Liver (tissue), 10 donors: ENCODE results near the gene TBRG4. TPM values are rescaled to one million over a fixed set of nuclear protein-coding genes. Genes with fewer than 3 reads are reported as not detected.
A peak's percentile ranks its signal among the peaks of the same experiment; 100 is the strongest.

ENCODE experiments used
- DNase-seq: peaks from one replicate; pipeline ENCODE4 v3.0.0-alpha.2; 2017; ENCODE audit warnings: low spot score
- H3K27ac ChIP-seq, 2 donors: one replicate each; pipeline ENCODE4 v1.7.0; 2013; ENCODE audit warnings: inconsistent platforms in 2 of 2, low read length in 2 of 2, control low read depth in 1 of 2, low read depth in 1 of 2, mild to moderate bottlenecking in 1 of 2
- H3K27me3 ChIP-seq, 4 donors: one replicate each; pipeline versions ENCODE4 v1.6.1 to v1.7.0; 2013; ENCODE audit warnings: low read length in 3 of 4, inconsistent platforms in 1 of 4, mild to moderate bottlenecking in 1 of 4, moderate library complexity in 1 of 4; ENCODE audit not compliant: control insufficient read depth in 4 of 4, insufficient read depth in 4 of 4
- H3K36me3 ChIP-seq, 4 donors: one replicate each; pipeline versions ENCODE4 v1.6.1 to v1.7.0; 2013; ENCODE audit warnings: low read length in 3 of 4, mild to moderate bottlenecking in 3 of 4, low read depth in 1 of 4, moderate library complexity in 1 of 4; ENCODE audit not compliant: control insufficient read depth in 4 of 4, insufficient read depth in 3 of 4
- H3K4me1 ChIP-seq, 4 donors: one replicate each; pipeline versions ENCODE4 v1.6.1 to v1.7.0; 2013; ENCODE audit warnings: low read length in 3 of 4, mild to moderate bottlenecking in 3 of 4, moderate library complexity in 1 of 4; ENCODE audit not compliant: control insufficient read depth in 4 of 4, insufficient read depth in 4 of 4
- H3K4me3 ChIP-seq, 3 donors: one replicate each; pipeline versions ENCODE4 v1.6.1 to v1.7.0; 2013; ENCODE audit warnings: low read length in 3 of 3, control low read depth in 1 of 3, low read depth in 1 of 3, mild to moderate bottlenecking in 1 of 3
- H3K9ac ChIP-seq, 2 donors: one replicate each; pipeline ENCODE4 v1.7.0; 2013; ENCODE audit warnings: low read length in 2 of 2, mild to moderate bottlenecking in 2 of 2, moderate library complexity in 2 of 2, control low read depth in 1 of 2, low read depth in 1 of 2
- H3K9me3 ChIP-seq, 4 donors: one replicate each; pipeline versions ENCODE4 v1.6.1 to v1.7.0; 2013; ENCODE audit warnings: low read length in 3 of 4; ENCODE audit not compliant: control insufficient read depth in 4 of 4
- CTCF ChIP-seq: fragments of 150-350 bp; IDR thresholded peaks from 2 replicates; pipeline ENCODE4 v1.5.1; 2017; ENCODE audit warnings: improper control_type of control experiment, low read depth, low read length; ENCODE audit not compliant: missing input control
- EGR1 ChIP-seq, 2 donors: IDR thresholded peaks; 2 replicates each; pipeline ENCODE4 v1.6.1; 2016 to 2018; ENCODE audit warnings: antibody characterized with exemption in 2 of 2, low read depth in 2 of 2
- FOXA1 ChIP-seq: IDR thresholded peaks from 2 replicates; pipeline ENCODE4 v1.6.1; 2016; ENCODE audit warnings: antibody characterized with exemption
- FOXA2 ChIP-seq: IDR thresholded peaks from 2 replicates; pipeline ENCODE4 v1.6.1; 2016; ENCODE audit warnings: antibody characterized with exemption
- GABPA ChIP-seq, 2 donors: IDR thresholded peaks in 1 of 2; conservative IDR thresholded peaks in 1 of 2; 2 replicates each; pipeline ENCODE4 v1.6.1; 2016; ENCODE audit warnings: antibody characterized with exemption in 2 of 2, mild to moderate bottlenecking in 1 of 2, moderate library complexity in 1 of 2
- HNF4A ChIP-seq, 2 donors: conservative IDR thresholded peaks; 2 replicates each; pipeline ENCODE4 v1.6.1; 2016; ENCODE audit warnings: antibody characterized with exemption in 2 of 2, mild to moderate bottlenecking in 2 of 2
- JUND ChIP-seq, 2 donors: IDR thresholded peaks; 2 replicates each; pipeline ENCODE4 v1.6.1; 2016; ENCODE audit warnings: antibody characterized with exemption in 2 of 2
- MAX ChIP-seq: IDR thresholded peaks from 2 replicates; pipeline ENCODE4 v1.6.1; 2016; ENCODE audit warnings: antibody characterized with exemption
- RAD21 ChIP-seq, 2 donors: IDR thresholded peaks; 2 replicates each; pipeline ENCODE4 v1.6.1; 2016; ENCODE audit warnings: antibody characterized with exemption in 2 of 2, mild to moderate bottlenecking in 2 of 2
- REST ChIP-seq: IDR thresholded peaks from 2 replicates; pipeline ENCODE4 v1.6.1; 2016; ENCODE audit warnings: antibody characterized with exemption, mild to moderate bottlenecking
- RXRA ChIP-seq, 2 donors: IDR thresholded peaks; 2 replicates each; pipeline ENCODE4 v1.6.1; 2017 to 2018; ENCODE audit warnings: antibody characterized with exemption in 2 of 2, mild to moderate bottlenecking in 1 of 2
- SP1 ChIP-seq: IDR thresholded peaks from 2 replicates; pipeline ENCODE4 v1.6.1; 2018; ENCODE audit warnings: antibody characterized with exemption, mild to moderate bottlenecking
- TAF1 ChIP-seq: conservative IDR thresholded peaks from 2 replicates; pipeline ENCODE4 v1.6.1; 2016; ENCODE audit warnings: antibody characterized with exemption, mild to moderate bottlenecking
- YY1 ChIP-seq: IDR thresholded peaks from 2 replicates; pipeline ENCODE4 v1.6.1; 2016; ENCODE audit warnings: antibody characterized with exemption, mild to moderate bottlenecking
- ZBTB33 ChIP-seq: IDR thresholded peaks from 2 replicates; pipeline ENCODE4 v1.6.1; 2016; ENCODE audit warnings: antibody characterized with exemption
- WGBS: extraction: QIAGEN DNeasy Blood & Tissue Kit; methylation state at CpG from one replicate; pipeline ENCODE4 v1.1.7; 2013; 5-methylcytosine and 5-hydroxymethylcytosine counted together
- polyA plus RNA-seq, 2 donors: library from polyadenylated mRNA; stranded (reverse) in 1 of 2; unstranded in 1 of 2; fragments of 200-250 nt in 1 of 2; fragments of >200 nt in 1 of 2; fragmentation: Nextera tagmentation in 1 of 2; extraction: Ambion mirVana in 1 of 2; gene quantifications; one replicate each; pipeline versions ENCODE4 v1.2.1 to v1.2.3, GENCODE V29; 2013 to 2015
- small RNA-seq: library from RNA; depleted of rRNA; stranded (forward); fragments of <200 nt; gene quantifications from one replicate; pipeline ENCODE3, GENCODE V24; 2014
- total RNA-seq, 2 donors: library from RNA; depleted of rRNA; stranded (reverse); fragments of >200 nt; gene quantifications; one replicate each; pipeline ENCODE4 v1.2.3, GENCODE V29; 2014
- donor health status: healthy.
- donor health status: healthy.
- donor health status: healthy.
- donor health status: healthy.
- donor health status: healthy.

The TBRG4 gene
- total and polyA plus RNA-seq, 4 donors: 30.3 to 47.6 (median 38.2) TPM

GRCh38 chr7:45050198-45050597, 61.3 kb downstream of the TBRG4 start:
- 99% methylated on average over 2 of the region's 2 CpGs for WGBS
- TF ChIP-seq FOXA2: no peak
- TF ChIP-seq JUND (IDR thresholded peaks at IDR 0.05): no peak
- TF ChIP-seq ZBTB33: no peak
- TF ChIP-seq REST: no peak
- no peak for TF ChIP-seq TAF1
- no peak for TF ChIP-seq EGR1 (IDR thresholded peaks at IDR 0.05; ENCODE audit: low read depth in 2 of 2)
- no peak for TF ChIP-seq CTCF
- no peak for TF ChIP-seq GABPA (IDR thresholded peaks at IDR 0.05 in 1 of 2, conservative IDR thresholded peaks at IDR 0.05 in 1 of 2)
- TF ChIP-seq YY1: no peak
- TF ChIP-seq RAD21 (IDR thresholded peaks at IDR 0.05): no peak
- TF ChIP-seq HNF4A (conservative IDR thresholded peaks at IDR 0.05): no peak
- TF ChIP-seq RXRA (IDR thresholded peaks at IDR 0.05): no peak
- TF ChIP-seq FOXA1: no peak
- TF ChIP-seq SP1: no peak
- no peak for TF ChIP-seq MAX
- Histone ChIP-seq H3K9me3 (no peaks in the 10 kb centered on the region), H3K4me3 (no peak overlapping the region), H3K27me3 (no peaks in the 10 kb centered on the region), H3K27ac (no peak overlapping the region), H3K36me3 (peaks cover 1 to 12% (median 7%) of the 10 kb centered on the region in 4 donors), H3K9ac (no peak overlapping the region), H3K4me1 (no peaks in the 10 kb centered on the region)
- no peak for DNase-seq

Small RNAs within 50 kb of the gene (small RNA-seq; reads per million reads assigned to genes)
- gene SNORA5A (3.7 reads per million, percentile 91 among the genes with 10 or more reads in this experiment), gene SNORA5B (not detected), gene SNORA5C (12.3 reads per million, percentile 95 among the genes with 10 or more reads in this experiment)

Other genes starting within 250 kb of the TBRG4 start
- 10 to 100 TPM in 1 of 2 donors, 1 to 10 TPM in 1; 9.6 to 11.4 TPM for gene PURB, start 226.2 kb downstream of the TBRG4 start, total RNA-seq
- gene PURB, start 226.2 kb downstream of the TBRG4 start, polyA plus RNA-seq: 1 to 10 TPM in 1 of 2 donors, under 1 TPM in 1; 0.92 to 2.1 TPM
- gene MYO1G, start 132.7 kb downstream of the TBRG4 start, total RNA-seq: 1 to 10 TPM; 3.1 to 3.9 TPM
- 1 to 10 TPM in 1 of 2 donors, under 1 TPM in 1; 0.56 to 1.1 TPM for gene MYO1G, start 132.7 kb downstream of the TBRG4 start, polyA plus RNA-seq
- 10 to 100 TPM; 26.3 to 48.4 TPM for gene CCM2, start 111.5 kb downstream of the TBRG4 start, total RNA-seq
- 10 to 100 TPM; 46.6 to 65.0 TPM for gene CCM2, start 111.5 kb downstream of the TBRG4 start, polyA plus RNA-seq
- under 1 TPM; 0.08 to 0.09 TPM for gene NACAD, start 22.7 kb downstream of the TBRG4 start, total RNA-seq
- gene NACAD, start 22.7 kb downstream of the TBRG4 start, polyA plus RNA-seq: under 1 TPM; 0.03 to 0.14 TPM
- 10 to 100 TPM in 1 of 2 donors, 1 to 10 TPM in 1; 2.3 to 30.0 TPM for gene RAMP3, start 46.1 kb upstream of the TBRG4 start, total RNA-seq
- 10 to 100 TPM; 17.0 to 27.5 TPM for gene RAMP3, start 46.1 kb upstream of the TBRG4 start, polyA plus RNA-seq